ENCODE measurements around the gene CYTL1.

DNA sequence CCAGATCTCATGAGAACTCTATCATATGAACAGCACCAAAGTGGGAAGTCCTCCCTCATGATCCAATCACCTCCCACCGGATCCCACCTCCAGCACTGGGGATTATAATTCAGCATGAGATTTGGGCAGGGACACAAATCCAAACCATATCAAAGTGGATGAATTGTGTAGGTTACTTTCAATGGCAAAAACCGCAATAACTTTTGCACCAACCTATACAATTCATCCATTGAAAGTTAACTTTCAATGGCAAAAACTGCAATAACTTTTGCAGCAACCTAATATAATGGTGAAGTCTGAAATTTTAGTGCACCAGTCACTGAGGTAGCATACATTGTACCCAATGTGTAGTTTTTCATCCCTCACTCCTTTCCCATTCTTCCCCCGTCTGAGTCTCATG is 48.6 kb upstream of the CYTL1 start:
- no peak for TF ChIP-seq POLR2A (IDR thresholded peaks at IDR 0.05)
- TF ChIP-seq, protein P1, sequence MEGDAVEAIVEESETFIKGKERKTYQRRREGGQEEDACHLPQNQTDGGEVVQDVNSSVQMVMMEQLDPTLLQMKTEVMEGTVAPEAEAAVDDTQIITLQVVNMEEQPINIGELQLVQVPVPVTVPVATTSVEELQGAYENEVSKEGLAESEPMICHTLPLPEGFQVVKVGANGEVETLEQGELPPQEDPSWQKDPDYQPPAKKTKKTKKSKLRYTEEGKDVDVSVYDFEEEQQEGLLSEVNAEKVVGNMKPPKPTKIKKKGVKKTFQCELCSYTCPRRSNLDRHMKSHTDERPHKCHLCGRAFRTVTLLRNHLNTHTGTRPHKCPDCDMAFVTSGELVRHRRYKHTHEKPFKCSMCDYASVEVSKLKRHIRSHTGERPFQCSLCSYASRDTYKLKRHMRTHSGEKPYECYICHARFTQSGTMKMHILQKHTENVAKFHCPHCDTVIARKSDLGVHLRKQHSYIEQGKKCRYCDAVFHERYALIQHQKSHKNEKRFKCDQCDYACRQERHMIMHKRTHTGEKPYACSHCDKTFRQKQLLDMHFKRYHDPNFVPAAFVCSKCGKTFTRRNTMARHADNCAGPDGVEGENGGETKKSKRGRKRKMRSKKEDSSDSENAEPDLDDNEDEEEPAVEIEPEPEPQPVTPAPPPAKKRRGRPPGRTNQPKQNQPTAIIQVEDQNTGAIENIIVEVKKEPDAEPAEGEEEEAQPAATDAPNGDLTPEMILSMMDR (IDR thresholded peaks at IDR 0.05), result no peak

All from heart left ventricle (tissue), 13 donors.